Erythroblast (primary cell): ENCODE data around the gene SCYGR7.

Experiments used
- GATA1 ChIP-seq: IDR thresholded peaks from 2 replicates; pipeline ENCODE4 v1.6.1; 2011; ENCODE audit warnings: low read depth, mild to moderate bottlenecking, control low read depth, low read length, moderate library complexity
- POLR2A ChIP-seq: IDR thresholded peaks from 2 replicates; pipeline ENCODE4 v1.6.1; 2011; ENCODE audit warnings: mild to moderate bottlenecking, low read length

DNA sequence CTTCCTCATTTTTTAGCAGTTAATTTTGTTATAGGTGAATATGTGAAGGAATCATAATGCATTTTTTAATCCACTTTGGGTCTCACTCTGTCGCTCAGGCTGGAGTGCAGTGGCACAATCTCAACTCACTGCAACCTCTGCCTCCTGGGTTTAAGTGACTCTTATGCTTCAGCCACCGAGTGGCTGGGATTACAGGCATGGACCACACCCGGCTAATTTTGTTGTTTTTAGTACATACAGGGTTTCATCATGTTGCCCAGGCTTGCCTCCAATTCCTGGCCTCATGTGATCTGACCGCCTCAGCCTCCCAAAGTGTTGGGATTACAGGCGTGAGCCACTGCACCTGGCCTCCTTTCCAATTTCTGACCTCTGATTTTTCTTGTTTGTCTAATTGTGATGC is 43.9 kb upstream of the SCYGR7 start:
- TF ChIP-seq POLR2A (no peak), GATA1 (no peak)
